Prostate gland (tissue), 2 donors: ENCODE results near the gene HNF1A. TPM values are rescaled to one million over a fixed set of nuclear protein-coding genes. Genes with fewer than 3 reads are reported as not detected.

Source experiments
- DNase-seq: peaks from one replicate; pipeline ENCODE4 v3.0.0-alpha.2; 2019; ENCODE audit warnings: low spot score
- H3K27ac ChIP-seq, 2 donors: fragments of 200-600 bp; sonication (generic); 2 replicates each; pipeline ENCODE4 v1.5.1; 2017 to 2019
- H3K27me3 ChIP-seq: fragments of 200-600 bp; sonication (generic); replicated peaks from 2 replicates; pipeline ENCODE4 v1.5.1; 2019; ENCODE audit not compliant: insufficient read depth
- H3K36me3 ChIP-seq, 2 donors: fragments of 200-600 bp; sonication (generic); 1 replicate in 1 of 2; 2 replicates in 1 of 2; pipeline versions ENCODE4 v1.5.1 to v1.8.1; 2017 to 2019
- H3K4me1 ChIP-seq: fragments of 200-600 bp; sonication (generic); replicated peaks from 2 replicates; pipeline ENCODE4 v1.5.1; 2019
- H3K4me3 ChIP-seq, 2 donors: fragments of 200-600 bp; sonication (generic); 2 replicates each; pipeline ENCODE4 v1.5.1; 2017 to 2019
- H3K9me3 ChIP-seq: fragments of 200-600 bp; sonication (generic); 2 replicates; pipeline ENCODE4 v1.5.1; 2017
- CTCF ChIP-seq, 4 experiments: fragments of 200-600 bp in 2 of 4; fragments of 450-650 bp in 2 of 4; sonication (generic) in 2 of 4; IDR thresholded peaks; 1 replicate in 3 of 4; 2 replicates in 1 of 4; pipeline ENCODE4 v1.5.1; 2016 to 2019; ENCODE audit warnings: antibody characterized with exemption in 4 of 4, mild to moderate bottlenecking in 2 of 4, moderate library complexity in 2 of 4
- POLR2A ChIP-seq: fragments of 450-650 bp; IDR thresholded peaks from one replicate; pipeline ENCODE4 v1.6.1; 2016; ENCODE audit warnings: antibody characterized with exemption, mild to moderate bottlenecking
- POLR2AphosphoS5 ChIP-seq: sonication (generic); formaldehyde crosslinking; IDR thresholded peaks from one replicate; pipeline ENCODE4 v1.6.1; 2017; ENCODE audit warnings: antibody characterized with exemption
- WGBS: methylation state at CpG from one replicate; pipeline ENCODE4 v1.1.5; 2018; 5-methylcytosine and 5-hydroxymethylcytosine counted together
- intact Hi-C: fragments of 100-400 bp; cut with DNase I; formaldehyde crosslinking; loops from one replicate; pipeline ENCODE4 v1.14.2; 2022
- total RNA-seq, 2 donors: library from RNA; depleted of rRNA; stranded (reverse); fragments of >200 nt; gene quantifications; one replicate each; pipeline ENCODE4 v1.1.0, GENCODE V29; 2016

The HNF1A gene, protein sequence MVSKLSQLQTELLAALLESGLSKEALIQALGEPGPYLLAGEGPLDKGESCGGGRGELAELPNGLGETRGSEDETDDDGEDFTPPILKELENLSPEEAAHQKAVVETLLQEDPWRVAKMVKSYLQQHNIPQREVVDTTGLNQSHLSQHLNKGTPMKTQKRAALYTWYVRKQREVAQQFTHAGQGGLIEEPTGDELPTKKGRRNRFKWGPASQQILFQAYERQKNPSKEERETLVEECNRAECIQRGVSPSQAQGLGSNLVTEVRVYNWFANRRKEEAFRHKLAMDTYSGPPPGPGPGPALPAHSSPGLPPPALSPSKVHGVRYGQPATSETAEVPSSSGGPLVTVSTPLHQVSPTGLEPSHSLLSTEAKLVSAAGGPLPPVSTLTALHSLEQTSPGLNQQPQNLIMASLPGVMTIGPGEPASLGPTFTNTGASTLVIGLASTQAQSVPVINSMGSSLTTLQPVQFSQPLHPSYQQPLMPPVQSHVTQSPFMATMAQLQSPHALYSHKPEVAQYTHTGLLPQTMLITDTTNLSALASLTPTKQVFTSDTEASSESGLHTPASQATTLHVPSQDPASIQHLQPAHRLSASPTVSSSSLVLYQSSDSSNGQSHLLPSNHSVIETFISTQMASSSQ
- total RNA-seq: 1 to 10 TPM; 1.1 to 1.3 TPM

- Histone ChIP-seq H3K27me3 (no peaks in the 10 kb centered on the region), H3K27ac (no peak within 1 kb of the TSS), H3K36me3 (no peaks in the 10 kb centered on the region), H3K9me3 (no peaks in the 10 kb centered on the region), H3K4me3 (no peak within 1 kb of the TSS), H3K4me1 (no peaks in the 10 kb centered on the region)
- no peak for TF ChIP-seq POLR2A
- TF ChIP-seq POLR2AphosphoS5: no peak
- no peak for TF ChIP-seq CTCF (IDR thresholded peaks at IDR 0.05)
- no peak for DNase-seq
- intact Hi-C loops: no loop called here
- WGBS: 65% methylated on average over 39 of the region's 40 CpGs
Observed at GRCh38 chr12:120978296-120979219, at the start of gene HNF1A. TSS of gene HNF1A (plus strand) at chr12:120978543. CDS start at chr12:120978769, 226 bp downstream.

GRCh38 chr12:120928864-120929652 lies 49.3 kb upstream of the HNF1A start:
- Histone ChIP-seq H3K27me3 (no peaks in the 10 kb centered on the region), H3K4me1 (no peaks in the 10 kb centered on the region), H3K9me3 (no peaks in the 10 kb centered on the region), H3K36me3 (no peaks in the 10 kb centered on the region), H3K27ac (no peak overlapping the region), H3K4me3 (no peak overlapping the region)
- DNase-seq: peak; percentile 61
- TF ChIP-seq POLR2AphosphoS5: peak; percentile 17
- TF ChIP-seq POLR2A: no peak
- intact Hi-C loops: no loop called here
- WGBS: 49% methylated on average over 13 of the region's 13 CpGs

GRCh38 chr12:120930032-120930431 lies 48.3 kb upstream of the HNF1A start:
- Histone ChIP-seq H3K4me3 (no peak overlapping the region), H3K27ac (no peak overlapping the region), H3K9me3 (no peaks in the 10 kb centered on the region), H3K27me3 (no peaks in the 10 kb centered on the region), H3K4me1 (no peaks in the 10 kb centered on the region), H3K36me3 (no peaks in the 10 kb centered on the region)
- intact Hi-C loops: no loop called here
- DNase-seq: no peak
- 97% methylated on average over 5 of the region's 5 CpGs for WGBS
- TF ChIP-seq POLR2A (no peak), POLR2AphosphoS5 (no peak), CTCF (IDR thresholded peaks at IDR 0.05) (no peak)

- Histone ChIP-seq H3K9me3 (no peaks in the 10 kb centered on the region), H3K4me1 (no peaks in the 10 kb centered on the region), H3K4me3 (no peak overlapping the region), H3K27me3 (no peaks in the 10 kb centered on the region), H3K27ac (no peak overlapping the region), H3K36me3 (no peaks in the 10 kb centered on the region)
- no peak for DNase-seq
- 82% methylated on average over 7 of the region's 7 CpGs for WGBS
- TF ChIP-seq POLR2AphosphoS5: no peak
- TF ChIP-seq CTCF (IDR thresholded peaks at IDR 0.05): no peak
- TF ChIP-seq POLR2A: no peak
- intact Hi-C loops: no loop called here
Observed at GRCh38 chr12:120932058-120932457, 46.3 kb upstream of the HNF1A start.
